ENCODE data around the gene ACOT4.
"Not testable (repeated sequence)": the region's sequence is repeated elsewhere in the genome, so short reads cannot be mapped to it uniquely, and the experiment has no call there.

Gene ACOT4

DNA sequence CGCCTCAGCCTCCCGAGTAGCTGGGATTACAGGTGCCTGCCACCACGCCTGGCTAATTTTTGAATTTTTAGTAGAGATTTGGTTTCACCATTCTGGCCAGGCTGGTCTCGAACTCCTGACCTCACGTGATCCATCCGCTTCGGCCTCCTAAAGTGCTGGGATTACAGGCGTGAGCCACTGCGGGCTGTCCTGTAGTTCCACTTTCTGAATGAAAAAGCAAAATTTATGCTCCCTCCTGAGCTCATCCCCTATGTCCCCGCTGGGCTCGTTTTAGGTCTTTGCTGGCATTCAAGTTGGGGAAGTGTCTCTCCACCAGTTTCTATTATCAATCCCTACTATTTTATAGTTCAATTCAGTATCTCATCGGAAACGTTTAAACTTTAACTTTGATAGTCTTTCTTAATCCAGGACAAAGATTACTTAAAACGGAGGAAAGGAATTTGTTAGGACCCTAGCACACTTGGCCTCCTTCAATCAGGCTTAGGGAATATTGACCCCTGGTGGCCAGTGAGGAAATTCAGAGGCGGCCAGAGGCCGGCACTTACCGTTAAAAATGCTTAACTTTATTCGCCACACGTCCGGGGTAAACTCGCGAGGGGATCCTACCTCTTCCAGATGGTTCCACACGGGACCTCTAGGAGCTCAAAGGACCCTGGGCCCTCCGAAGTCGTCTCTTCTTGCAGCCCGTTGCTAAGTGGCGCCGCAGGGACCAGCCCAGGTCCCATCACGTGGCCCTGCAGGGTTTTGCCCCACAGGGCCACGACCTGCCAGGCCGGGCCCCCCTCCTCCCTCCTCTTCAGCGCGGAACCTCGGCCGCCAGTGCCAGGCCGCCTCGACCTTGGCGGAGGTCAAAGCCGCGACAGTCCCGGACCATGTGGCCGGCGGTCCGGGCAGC is 41.7 kb downstream of the ACOT4 start:
- peak; percentile 41 for DNase-seq (ENCODE audit: low read depth)

DNA sequence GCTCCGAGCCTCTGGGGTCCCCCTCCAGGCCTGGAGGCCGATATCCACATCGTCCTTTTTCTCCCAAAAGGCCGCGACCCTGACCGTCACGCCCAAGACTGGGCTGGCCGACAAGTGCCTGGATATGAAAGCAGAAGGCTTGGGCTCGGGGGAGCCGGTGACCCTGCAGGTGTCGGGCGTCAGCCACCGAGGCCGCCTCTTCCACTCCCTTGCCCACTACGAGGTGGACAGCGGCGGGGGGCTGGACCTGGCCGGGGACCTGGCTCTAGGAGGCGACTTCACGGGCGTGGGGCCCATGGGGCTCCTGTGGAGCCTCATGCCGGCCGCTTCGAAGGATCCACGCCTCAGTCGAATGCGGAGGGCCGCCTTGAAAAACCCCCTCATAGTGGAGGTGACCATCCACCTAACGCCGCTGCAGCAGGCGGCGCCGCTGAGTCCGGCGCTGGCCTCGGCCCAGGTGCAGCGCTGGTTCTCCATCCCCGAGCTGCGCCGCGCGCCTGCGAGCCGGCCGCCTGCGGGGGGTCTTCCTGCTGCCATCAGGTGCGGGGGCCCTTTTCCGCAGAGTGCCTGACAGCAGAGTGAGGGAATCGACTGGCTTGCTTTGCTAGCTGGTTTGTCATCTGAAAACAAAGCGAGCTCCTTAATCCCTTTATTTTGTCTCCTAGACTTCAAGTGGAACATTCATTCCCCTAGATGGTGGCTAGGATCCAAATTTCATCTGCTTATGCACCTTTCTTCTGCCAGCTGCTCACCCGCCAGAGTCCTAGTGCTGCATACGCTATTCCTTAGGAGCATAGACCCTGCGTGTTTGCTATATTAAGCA is 42.5 kb downstream of the ACOT4 start:
- no peak for DNase-seq (ENCODE audit: low read depth)

DNA sequence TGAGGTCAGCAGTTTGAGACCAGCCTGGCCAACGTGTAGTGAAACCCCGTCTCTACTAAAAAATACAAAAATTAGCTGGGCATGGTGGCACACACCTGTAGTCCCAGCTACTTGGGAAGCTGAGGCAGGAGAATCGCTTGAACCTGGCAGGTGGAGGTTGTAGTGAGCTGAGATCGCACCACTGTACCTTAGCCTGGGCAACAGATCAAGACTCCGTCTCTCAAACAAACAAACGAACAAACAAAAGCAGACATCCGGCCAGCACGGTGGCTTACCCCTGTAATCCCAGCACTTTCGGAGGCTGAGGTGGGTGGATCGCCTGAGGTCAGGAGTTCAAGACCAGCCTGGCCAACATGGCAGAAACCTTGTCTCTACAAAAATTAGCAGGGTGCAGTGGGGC is 44.7 kb downstream of the ACOT4 start:
- DNase-seq (ENCODE audit: low read depth), result not testable (repeated sequence)

DNA sequence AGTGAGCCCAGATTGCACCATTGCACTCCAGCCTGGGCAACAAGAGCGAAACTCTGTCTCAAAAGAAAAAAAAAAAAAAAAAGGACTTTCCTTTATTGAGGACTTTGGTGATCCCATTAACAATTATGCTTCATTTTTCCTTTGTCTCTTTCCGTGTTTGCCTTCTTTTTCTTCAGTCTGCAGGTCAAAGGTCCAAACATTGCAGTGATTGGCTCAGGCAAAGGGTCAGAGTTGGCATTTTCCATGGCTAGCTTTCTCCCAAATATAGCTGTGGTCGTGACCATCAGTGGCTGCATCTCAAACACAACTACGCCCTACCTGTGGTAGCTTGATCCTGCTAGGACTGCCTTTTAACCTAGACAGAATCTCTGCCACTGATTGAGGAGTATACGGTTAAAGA is 46.2 kb downstream of the ACOT4 start:
- DNase-seq (ENCODE audit: low read depth), result no peak

DNA sequence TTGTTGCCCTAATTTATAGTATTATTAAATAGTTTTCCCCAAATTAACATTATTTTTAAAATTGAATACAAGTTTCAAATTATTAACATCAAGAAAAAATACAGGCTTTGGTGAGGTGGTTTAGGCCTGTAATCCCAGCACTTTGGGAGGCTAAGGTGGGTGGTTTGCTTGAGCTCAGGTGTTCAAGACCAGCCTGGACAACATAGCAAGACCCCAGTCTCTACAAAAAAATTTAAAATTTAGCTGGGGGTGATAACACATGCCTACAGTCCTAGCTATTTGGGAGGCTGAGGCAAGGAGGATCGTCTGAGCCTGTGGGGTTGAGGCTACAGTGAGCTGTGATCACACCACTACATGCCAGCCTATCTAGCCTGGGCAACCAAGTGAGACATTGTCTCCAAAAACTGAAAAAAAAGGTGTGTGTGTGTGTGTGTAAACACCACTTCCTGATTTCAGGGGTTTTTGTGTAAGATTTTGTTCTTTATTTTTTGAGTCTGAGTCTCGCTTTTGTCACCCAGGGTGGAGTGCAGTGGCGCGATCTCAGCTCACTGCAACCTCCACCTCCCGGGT is 49.2 kb downstream of the ACOT4 start:
- DNase-seq (ENCODE audit: low read depth), result no peak

DNA sequence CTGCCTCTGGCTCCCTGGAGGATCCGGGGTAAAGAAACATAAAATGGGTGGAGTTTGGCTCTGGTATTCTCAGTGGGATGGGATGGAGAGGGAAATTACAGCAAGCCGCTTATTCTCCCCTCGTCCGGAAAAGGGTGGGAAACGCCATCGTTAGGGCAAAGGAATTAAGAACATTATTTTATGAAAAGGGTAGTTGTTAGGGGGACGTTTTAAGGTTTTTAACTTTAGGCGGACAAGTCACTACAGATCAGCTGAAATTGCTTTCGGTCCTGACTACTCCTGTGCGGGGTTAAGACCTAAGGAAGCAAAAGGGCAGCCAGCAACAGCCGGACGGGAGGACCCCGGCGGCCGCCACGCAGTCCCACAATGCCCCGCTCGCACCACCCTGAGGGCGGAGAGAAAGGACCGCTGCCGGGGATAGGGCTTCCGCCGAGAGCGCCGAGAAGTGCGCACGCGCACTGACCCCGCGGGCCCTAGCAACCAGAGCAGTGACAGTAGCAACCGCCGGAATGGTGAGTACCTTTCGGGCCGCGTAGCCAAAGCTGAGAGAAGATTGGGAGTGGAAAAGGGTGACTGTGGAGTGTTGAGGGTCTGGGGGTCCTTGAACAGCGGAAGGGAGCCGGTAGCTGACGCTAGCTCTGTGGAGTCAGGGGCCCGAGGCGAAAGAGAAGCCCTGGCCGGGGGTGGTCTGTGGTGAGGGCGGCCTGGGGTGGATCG is 53.0 kb downstream of the ACOT4 start, which contains the start of gene DNAL1:
Gene DNAL1 (plus strand): TSS at position 456 of the 717 bp plus-strand sequence. CDS start 54 bp downstream, at position 510.
- peak; percentile 76 for DNase-seq (ENCODE audit: low read depth)

DNA sequence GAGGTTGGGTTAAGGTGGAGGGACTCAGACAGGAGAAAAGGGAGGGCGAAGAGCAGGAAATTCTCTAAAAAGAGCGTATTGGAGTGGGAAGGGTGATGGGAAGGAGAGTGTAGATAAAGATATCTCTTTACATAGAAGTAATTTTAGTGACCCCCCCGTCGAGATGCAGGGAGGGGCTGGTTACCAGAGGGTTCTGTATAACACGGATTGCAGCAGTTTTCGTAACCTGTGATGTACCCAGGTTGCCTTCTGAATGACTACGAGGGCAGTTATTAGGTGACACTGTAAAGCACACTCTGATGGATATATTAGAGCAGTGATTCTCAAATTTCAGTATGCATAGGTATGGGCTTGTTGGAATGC is 53.6 kb downstream of the ACOT4 start:
- no peak for DNase-seq (ENCODE audit: low read depth)
